IPS-15b (cell line): ENCODE measurements around the gene LTBP3.

Source experiments
- H3K27me3 ChIP-seq: one replicate; pipeline ENCODE4 v1.6.1; 2013; ENCODE audit warnings: low read length; ENCODE audit not compliant: control insufficient read depth, insufficient read depth
- H3K36me3 ChIP-seq: one replicate; pipeline ENCODE4 v1.6.1; 2013; ENCODE audit warnings: low read length; ENCODE audit not compliant: control insufficient read depth, insufficient read depth
- H3K4me1 ChIP-seq: one replicate; pipeline ENCODE4 v1.6.1; 2013; ENCODE audit warnings: mild to moderate bottlenecking, low read length; ENCODE audit not compliant: control insufficient read depth, insufficient read depth
- H3K4me3 ChIP-seq: one replicate; pipeline ENCODE4 v1.5.1; 2013; ENCODE audit warnings: low read depth, low read length
- H3K9ac ChIP-seq: one replicate; pipeline ENCODE4 v1.6.1; 2013; ENCODE audit warnings: low read depth, mild to moderate bottlenecking, low read length
- H3K9me3 ChIP-seq: one replicate; pipeline ENCODE4 v1.6.1; 2013; ENCODE audit warnings: mild to moderate bottlenecking, low read length; ENCODE audit not compliant: control insufficient read depth, insufficient read depth

The LTBP3 gene

DNA sequence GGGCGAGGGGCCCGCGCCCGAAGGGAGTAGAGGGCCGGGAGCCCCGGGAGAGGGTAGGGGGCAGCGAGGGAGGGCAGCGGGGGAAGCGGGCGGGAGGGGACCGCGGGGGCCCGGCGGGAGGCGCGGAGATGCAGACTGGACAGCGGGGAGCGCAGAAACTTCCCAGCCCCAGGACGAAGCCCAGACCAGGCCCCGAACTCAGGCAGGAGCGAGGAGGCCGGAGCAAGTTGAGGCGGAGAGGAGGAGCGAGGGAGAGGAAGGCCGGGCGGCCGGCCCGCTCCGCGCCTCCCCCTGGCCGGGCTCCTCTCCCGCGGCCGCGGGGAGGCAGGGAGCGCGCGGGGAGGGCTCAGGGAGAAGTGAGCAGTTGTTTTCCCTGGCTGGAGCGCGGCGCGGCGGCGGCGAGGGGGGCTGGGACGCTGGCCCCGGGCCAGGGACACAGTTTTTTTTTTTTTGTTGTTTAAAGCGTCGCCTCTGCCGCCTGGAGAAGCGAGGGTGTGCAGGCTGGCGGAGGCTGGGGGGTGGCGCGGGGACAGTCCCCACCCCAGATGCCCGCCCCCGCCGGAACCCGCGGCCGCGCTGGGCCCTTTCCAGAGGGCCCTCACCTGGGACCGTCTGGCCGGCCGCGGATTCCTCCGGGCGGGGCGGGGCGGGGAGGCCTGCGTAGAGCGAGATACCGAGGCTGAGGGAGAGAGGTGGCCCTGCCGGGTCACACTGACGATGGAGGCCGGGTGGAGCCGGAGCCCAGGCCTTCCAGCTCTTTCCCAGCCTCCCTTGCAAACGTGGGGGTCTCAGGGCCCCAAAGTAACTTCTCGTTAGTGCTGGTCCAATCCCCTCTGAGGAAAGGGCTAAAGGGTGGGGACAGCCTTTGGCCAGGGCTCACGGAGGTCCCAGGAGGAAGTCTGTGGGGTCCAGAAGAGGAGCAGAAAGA, at the start of gene LTBP3:
LTBP3 (minus strand) TSS at position 358 of the 928 bp plus-strand sequence. CDS start 400 bp downstream, outside the sequence.
- Histone ChIP-seq H3K36me3 (no peaks in the 10 kb centered on the region), H3K27me3 (peaks cover 54% of the 10 kb centered on the region), H3K9ac (no peak within 1 kb of the TSS), H3K4me1 (no peaks in the 10 kb centered on the region), H3K9me3 (no peaks in the 10 kb centered on the region), H3K4me3 (peak within 1 kb of the TSS; percentile 43)

DNA sequence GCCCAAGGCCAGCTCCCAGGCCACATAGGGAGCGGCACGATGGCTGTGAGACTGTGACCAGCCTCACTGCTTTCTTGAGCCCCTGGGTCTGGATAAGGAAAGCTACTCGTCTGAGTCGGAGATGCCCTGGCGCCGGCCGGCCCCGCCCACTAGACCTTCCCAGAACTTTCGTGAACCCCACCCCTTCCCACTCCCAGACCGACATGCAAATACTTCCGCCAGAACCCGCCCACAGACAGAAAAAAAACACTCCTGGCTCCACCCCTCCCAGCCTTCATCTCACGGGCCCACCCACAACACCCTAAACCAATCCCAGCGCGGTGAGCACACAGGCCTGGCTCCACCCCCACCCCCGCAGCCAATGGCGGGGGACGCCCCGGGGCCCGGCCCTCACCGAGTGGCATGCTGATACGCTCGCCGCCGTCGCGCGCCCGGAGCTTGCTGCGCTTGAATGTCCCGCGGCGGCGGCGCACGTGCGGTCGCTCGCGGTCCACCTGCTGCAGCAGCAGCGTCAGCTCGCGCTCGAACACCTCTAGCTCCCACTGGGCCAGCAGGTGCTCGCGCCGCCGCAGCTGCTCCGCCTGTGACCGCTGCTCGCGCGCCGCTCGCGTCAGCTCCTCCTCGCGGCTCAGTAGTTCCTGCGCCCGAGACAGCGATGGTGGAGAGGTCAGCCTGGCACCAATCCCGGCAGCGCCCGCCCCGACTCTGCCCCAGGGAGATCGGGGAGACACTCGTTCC, 48.9 kb upstream of the LTBP3 start:
- Histone ChIP-seq H3K9me3 (no peaks in the 10 kb centered on the region), H3K4me1 (no peaks in the 10 kb centered on the region), H3K36me3 (peaks cover 10% of the 10 kb centered on the region), H3K27me3 (peaks cover 2% of the 10 kb centered on the region), H3K4me3 (peak overlapping the region; percentile 55), H3K9ac (peak overlapping the region; percentile 47)

DNA sequence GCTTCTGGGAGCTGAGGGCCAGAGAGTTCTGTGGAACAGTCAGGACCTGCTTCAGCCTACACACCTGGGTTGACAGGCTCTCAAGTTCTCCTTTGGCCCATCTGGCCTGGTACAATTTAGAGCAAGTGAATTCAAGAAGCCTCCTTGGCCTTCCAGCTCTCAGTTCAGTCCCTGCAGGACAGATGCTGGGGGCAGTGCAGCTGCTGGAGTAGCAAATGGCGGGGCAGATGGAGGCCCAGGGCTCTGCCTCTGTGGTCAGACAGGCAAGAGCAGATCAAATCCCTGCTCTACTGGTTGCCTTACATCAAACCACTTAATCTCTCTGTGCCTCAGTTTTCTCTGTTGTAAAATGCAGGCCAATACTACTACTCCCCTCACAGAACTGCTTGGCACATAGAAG, 46.1 kb upstream of the LTBP3 start:
- no peak overlapping the region for H3K4me3 ChIP-seq
- H3K36me3 ChIP-seq, result peaks cover 10% of the 10 kb centered on the region
- no peaks in the 10 kb centered on the region for H3K4me1 ChIP-seq

DNA sequence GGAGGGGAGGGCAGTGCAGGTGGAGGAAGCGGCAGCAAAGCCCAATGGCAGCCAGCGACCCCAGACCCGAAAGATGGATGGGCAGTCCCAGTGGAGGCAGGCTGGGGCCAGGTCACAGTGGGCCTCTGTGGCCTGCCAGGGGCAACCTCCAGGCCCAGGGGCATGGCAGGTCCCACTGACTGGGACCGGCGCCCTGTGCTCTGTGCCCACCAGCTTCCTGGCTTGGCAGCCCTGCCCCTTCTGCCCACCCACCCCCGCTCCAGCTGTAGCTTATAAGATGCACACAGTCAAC, 41.7 kb upstream of the LTBP3 start:
- Histone ChIP-seq H3K27me3 (no peaks in the 10 kb centered on the region), H3K9me3 (no peaks in the 10 kb centered on the region), H3K36me3 (no peaks in the 10 kb centered on the region), H3K4me3 (no peak overlapping the region), H3K9ac (no peak overlapping the region), H3K4me1 (no peaks in the 10 kb centered on the region)

More for the DNA sequence above, 46.1 kb upstream of the LTBP3 start:
- no peak overlapping the region for H3K9ac ChIP-seq
- peaks cover 2% of the 10 kb centered on the region for H3K27me3 ChIP-seq
- H3K9me3 ChIP-seq, result no peaks in the 10 kb centered on the region

GRCh38 chr11:65599216-65599954, 41.2 kb upstream of the LTBP3 start:
- no peaks in the 10 kb centered on the region for H3K9me3 ChIP-seq
- H3K27me3 ChIP-seq, result no peaks in the 10 kb centered on the region
- no peak overlapping the region for H3K4me3 ChIP-seq
- no peaks in the 10 kb centered on the region for H3K36me3 ChIP-seq
- H3K9ac ChIP-seq, result no peak overlapping the region
- no peaks in the 10 kb centered on the region for H3K4me1 ChIP-seq

DNA sequence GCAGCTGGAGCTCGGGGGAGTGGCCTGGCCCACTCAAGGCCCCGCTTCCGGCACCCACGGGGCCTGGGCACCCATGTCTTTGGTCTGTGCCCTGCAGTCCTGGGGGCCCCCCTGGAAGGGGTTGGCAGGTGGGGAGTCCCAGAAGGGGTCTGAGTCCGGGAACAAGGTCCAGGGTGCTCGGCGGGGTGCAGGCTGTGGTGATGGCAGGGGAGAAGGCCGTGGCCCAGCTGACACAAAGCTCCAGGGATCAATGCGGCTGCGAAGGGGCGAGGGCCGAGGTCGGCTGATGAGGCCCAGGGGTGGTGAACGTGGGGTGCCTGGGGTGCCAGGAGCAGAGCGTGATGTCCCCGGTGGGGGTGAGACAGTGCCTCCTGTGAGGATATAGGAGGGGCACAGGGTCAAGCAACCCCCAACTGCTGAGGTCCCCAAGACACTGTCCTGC, 40.1 kb upstream of the LTBP3 start:
- no peaks in the 10 kb centered on the region for H3K36me3 ChIP-seq
- H3K9me3 ChIP-seq, result no peaks in the 10 kb centered on the region
- no peak overlapping the region for H3K9ac ChIP-seq
- H3K4me1 ChIP-seq, result no peaks in the 10 kb centered on the region
- peaks cover 7% of the 10 kb centered on the region for H3K27me3 ChIP-seq
- H3K4me3 ChIP-seq, result no peak overlapping the region

DNA sequence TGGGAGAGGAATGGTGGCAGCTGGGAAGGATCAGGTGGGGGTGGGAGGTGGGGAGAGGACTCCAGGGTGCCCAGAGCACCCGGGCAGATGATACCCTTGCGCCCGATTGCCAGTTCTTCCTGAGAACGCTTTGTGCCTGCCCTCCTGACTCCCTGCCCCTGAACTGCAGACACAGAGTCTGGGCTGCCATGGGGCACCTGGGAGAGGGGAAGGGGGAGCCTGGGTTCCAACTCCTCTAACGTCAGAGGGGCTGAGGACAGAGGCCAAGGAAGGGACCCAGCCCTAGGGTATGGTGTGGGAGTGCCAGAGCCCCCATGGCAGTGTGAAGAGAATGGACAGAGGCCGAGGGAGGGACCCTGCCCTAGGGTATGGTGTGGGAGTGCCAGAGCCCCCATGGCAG, 38.4 kb upstream of the LTBP3 start:
- Histone ChIP-seq H3K27me3 (peaks cover 18% of the 10 kb centered on the region), H3K4me3 (no peak overlapping the region), H3K9ac (no peak overlapping the region), H3K4me1 (no peaks in the 10 kb centered on the region), H3K9me3 (no peaks in the 10 kb centered on the region), H3K36me3 (no peaks in the 10 kb centered on the region)

- Histone ChIP-seq H3K4me3 (no peak within 1 kb of the TSS), H3K27me3 (peaks cover 24% of the 10 kb centered on the region), H3K9me3 (no peaks in the 10 kb centered on the region), H3K4me1 (no peaks in the 10 kb centered on the region), H3K36me3 (no peaks in the 10 kb centered on the region), H3K9ac (no peak within 1 kb of the TSS)
Observed at GRCh38 chr11:65595543-65596281, 37.6 kb upstream of the LTBP3 start, which contains the start of gene KCNK7. Gene KCNK7 (minus strand): TSS chr11:65595800. CDS start chr11:65595772, 28 bp downstream.

- Histone ChIP-seq H3K9me3 (no peaks in the 10 kb centered on the region), H3K36me3 (no peaks in the 10 kb centered on the region), H3K4me3 (no peak overlapping the region), H3K27me3 (peaks cover 29% of the 10 kb centered on the region), H3K9ac (no peak overlapping the region), H3K4me1 (no peaks in the 10 kb centered on the region)
Observed at GRCh38 chr11:65595131-65595530, 37.0 kb upstream of the LTBP3 start.

DNA sequence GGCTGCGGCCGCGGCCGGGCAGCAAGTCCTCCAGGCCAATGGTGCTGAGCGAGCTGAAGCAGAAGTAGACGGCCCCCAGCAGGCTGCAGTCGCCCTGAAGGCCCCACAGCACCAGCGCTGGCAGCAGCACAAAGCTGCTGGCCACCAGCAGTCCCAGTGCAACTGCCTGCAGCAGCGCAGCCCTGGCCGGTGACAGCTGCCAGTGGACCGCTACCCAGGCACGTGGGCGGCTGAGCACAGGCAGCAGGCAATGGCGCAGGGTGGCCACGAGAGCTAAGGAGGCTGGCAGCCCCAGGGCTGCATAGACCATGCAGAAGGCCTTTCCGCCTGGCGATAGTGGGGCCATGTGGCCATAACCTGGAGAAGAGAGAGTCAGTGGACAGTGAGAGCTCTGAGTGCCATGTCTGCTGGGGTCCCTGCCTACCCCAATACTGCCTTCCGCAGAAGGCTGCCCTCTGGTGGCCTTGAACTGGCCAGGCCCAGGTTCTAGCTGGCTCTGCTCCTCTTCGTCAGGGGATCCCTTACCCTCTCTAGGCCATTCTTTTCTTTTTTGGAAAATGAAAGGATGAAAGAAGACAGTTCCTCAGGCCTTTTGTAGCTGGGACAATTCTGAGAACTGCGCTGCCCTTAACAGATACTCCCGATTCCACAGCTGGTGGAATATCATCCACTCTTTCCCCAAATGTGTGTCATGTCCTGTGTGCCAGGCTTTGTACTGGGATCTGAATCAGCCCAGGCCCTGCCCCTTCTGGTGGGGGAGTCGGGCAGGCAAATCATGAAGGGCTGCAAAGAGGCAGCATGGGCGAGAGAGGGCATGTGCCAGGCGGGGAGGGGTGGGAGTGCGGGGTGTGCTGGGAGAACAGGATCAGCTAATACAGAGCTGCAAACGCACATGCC, 35.6 kb upstream of the LTBP3 start:
- H3K36me3 ChIP-seq, result no peaks in the 10 kb centered on the region
- H3K27me3 ChIP-seq, result peaks cover 31% of the 10 kb centered on the region
- no peaks in the 10 kb centered on the region for H3K4me1 ChIP-seq
- no peaks in the 10 kb centered on the region for H3K9me3 ChIP-seq
- H3K4me3 ChIP-seq, result no peak overlapping the region
- H3K9ac ChIP-seq, result no peak overlapping the region
